ENCODE data around the gene SFTA2. TPM values are rescaled to one million over a fixed set of nuclear protein-coding genes. Genes with fewer than 3 reads are reported as not detected.

The SFTA2 gene
- total and polyA plus RNA-seq, 2 donors (not counting 1 experiment from before 2014, with no cell fraction given) = not detected

DNA sequence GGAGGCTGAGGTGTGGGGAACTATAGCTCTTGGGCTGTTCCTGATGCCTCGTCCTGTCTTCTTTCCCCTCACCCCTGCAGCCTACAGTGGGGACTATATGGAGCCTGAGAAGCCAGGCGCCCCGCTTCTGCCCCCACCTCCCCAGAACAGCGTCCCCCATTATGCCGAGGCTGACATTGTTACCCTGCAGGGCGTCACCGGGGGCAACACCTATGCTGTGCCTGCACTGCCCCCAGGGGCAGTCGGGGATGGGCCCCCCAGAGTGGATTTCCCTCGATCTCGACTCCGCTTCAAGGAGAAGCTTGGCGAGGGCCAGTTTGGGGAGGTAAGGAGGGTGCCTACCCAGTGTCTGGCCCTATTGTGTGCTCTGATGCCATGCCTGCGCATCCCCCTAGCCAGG, 35.4 kb downstream of the SFTA2 start:
- no peak overlapping the region for H3K27ac ChIP-seq (ENCODE audit: low read length in 2 of 2)
- peaks cover 7% of the 10 kb centered on the region for H3K79me2 ChIP-seq (ENCODE audit: control insufficient read depth, insufficient read depth, low read length)
- Mint-ChIP-seq H3K9me3 (ENCODE audit: insufficient read depth) (no peaks in the 10 kb centered on the region), H3K4me1 (peaks cover 2% of the 10 kb centered on the region), H3K27me3 (no peaks in the 10 kb centered on the region), H3K4me3 (no peak overlapping the region), H3K27ac (no peak overlapping the region)
- H3K9ac ChIP-seq (ENCODE audit: low read length) = no peak overlapping the region
- ATAC-seq (ENCODE audit: low read depth) (no peak), DNase-seq (no peak)
- H3K36me3 ChIP-seq (replicated peaks in 1 of 2; ENCODE audit: control extremely low read depth in 1 of 2, control insufficient read depth in 1 of 2, extremely low read depth in 1 of 2, insufficient read depth in 2 of 2, low read length in 1 of 2) = peaks cover 0 to 62% of the 10 kb centered on the region in 2 experiments
- peaks cover 24% of the 10 kb centered on the region for H4K20me1 ChIP-seq (ENCODE audit: control insufficient read depth, insufficient read depth, low read length, poor library complexity, severe bottlenecking)
- H3K9me3 ChIP-seq (ENCODE audit: control extremely low read depth in 1 of 3, control insufficient read depth in 2 of 3, insufficient read depth in 1 of 3, low read length in 2 of 3) = no peaks in the 10 kb centered on the region
- no peak for TF ChIP-seq EZH2 (IDR thresholded peaks at IDR 0.05; ENCODE audit: borderline replicate concordance, insufficient read depth, low read depth, low read length, poor library complexity, severe bottlenecking)
- TF ChIP-seq, protein P1, sequence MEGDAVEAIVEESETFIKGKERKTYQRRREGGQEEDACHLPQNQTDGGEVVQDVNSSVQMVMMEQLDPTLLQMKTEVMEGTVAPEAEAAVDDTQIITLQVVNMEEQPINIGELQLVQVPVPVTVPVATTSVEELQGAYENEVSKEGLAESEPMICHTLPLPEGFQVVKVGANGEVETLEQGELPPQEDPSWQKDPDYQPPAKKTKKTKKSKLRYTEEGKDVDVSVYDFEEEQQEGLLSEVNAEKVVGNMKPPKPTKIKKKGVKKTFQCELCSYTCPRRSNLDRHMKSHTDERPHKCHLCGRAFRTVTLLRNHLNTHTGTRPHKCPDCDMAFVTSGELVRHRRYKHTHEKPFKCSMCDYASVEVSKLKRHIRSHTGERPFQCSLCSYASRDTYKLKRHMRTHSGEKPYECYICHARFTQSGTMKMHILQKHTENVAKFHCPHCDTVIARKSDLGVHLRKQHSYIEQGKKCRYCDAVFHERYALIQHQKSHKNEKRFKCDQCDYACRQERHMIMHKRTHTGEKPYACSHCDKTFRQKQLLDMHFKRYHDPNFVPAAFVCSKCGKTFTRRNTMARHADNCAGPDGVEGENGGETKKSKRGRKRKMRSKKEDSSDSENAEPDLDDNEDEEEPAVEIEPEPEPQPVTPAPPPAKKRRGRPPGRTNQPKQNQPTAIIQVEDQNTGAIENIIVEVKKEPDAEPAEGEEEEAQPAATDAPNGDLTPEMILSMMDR (IDR thresholded peaks at IDR 0.05) = no peak
- H2AFZ ChIP-seq (ENCODE audit: insufficient read depth, low read depth, low read length, poor library complexity, severe bottlenecking) = no peak overlapping the region
- CTCF ChIA-PET = interaction anchor here (0.8 kb wide), 1 partner anchor 186 kb away, joined by 4 read pairs; no protein-coding TSS in a partner anchor
- H3K4me3 ChIP-seq (ENCODE audit: control extremely low read depth in 1 of 5, extremely low read depth in 1 of 5, insufficient read depth in 1 of 5, low read depth in 2 of 5, low read length in 4 of 5) = no peak overlapping the region
- H3K4me2 ChIP-seq (replicated peaks; ENCODE audit: low read depth, low read length, poor library complexity, severe bottlenecking) = no peak overlapping the region
- H3K27me3 ChIP-seq (replicated peaks in 1 of 4; ENCODE audit: control extremely low read depth in 1 of 4, control insufficient read depth in 3 of 4, insufficient read depth in 4 of 4, low read length in 3 of 4) = no peaks in the 10 kb centered on the region
- intact Hi-C loops (cut with micrococcal nuclease) = no loop called here
- WGBS (ENCODE audit: insufficient coverage) = 100% methylated on average over 7 of the region's 13 CpGs
- POLR2A ChIA-PET = no interaction called here
- no peaks in the 10 kb centered on the region for H3K4me1 ChIP-seq (ENCODE audit: control insufficient read depth in 2 of 2, insufficient read depth in 2 of 2, low read length in 2 of 2)

DNA sequence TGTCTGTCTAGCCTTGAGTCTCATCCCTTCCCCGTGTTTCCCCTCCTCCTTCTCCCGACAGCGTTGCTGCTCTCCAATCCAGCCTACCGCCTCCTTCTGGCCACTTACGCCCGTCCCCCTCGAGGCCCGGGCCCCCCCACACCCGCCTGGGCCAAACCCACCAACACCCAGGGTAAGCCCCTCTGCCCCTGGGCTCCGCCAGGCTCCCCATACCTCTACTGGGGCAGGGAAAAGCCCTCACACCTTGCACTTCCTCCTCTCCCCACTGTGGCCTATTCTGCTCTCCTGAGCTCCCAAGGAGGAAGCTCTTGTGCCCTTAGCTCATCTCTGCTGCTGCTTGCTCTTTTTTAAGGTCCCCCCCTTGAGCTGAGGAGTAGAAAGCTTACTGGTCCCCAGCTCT, 36.6 kb downstream of the SFTA2 start:
- H3K27ac Mint-ChIP-seq = no peak overlapping the region
- no peak overlapping the region for H3K9ac ChIP-seq (ENCODE audit: low read length)
- H3K9me3 Mint-ChIP-seq (ENCODE audit: insufficient read depth) = no peaks in the 10 kb centered on the region
- H3K4me3 Mint-ChIP-seq = no peak overlapping the region
- H3K27ac ChIP-seq (ENCODE audit: low read length in 2 of 2) = no peak overlapping the region
- peaks cover 36% of the 10 kb centered on the region for H4K20me1 ChIP-seq (ENCODE audit: control insufficient read depth, insufficient read depth, low read length, poor library complexity, severe bottlenecking)
- no peak overlapping the region for H3K4me2 ChIP-seq (replicated peaks; ENCODE audit: low read depth, low read length, poor library complexity, severe bottlenecking)
- DNase-seq = no peak
- TF ChIP-seq, protein P1 (IDR thresholded peaks at IDR 0.05) = no peak
- no peak for TF ChIP-seq EZH2 (IDR thresholded peaks at IDR 0.05; ENCODE audit: borderline replicate concordance, insufficient read depth, low read depth, low read length, poor library complexity, severe bottlenecking)
- H3K27me3 ChIP-seq (replicated peaks in 1 of 4; ENCODE audit: control extremely low read depth in 1 of 4, control insufficient read depth in 3 of 4, insufficient read depth in 4 of 4, low read length in 3 of 4) = no peaks in the 10 kb centered on the region
- H3K4me1 ChIP-seq (ENCODE audit: control insufficient read depth in 2 of 2, insufficient read depth in 2 of 2, low read length in 2 of 2) = no peaks in the 10 kb centered on the region
- H2AFZ ChIP-seq (ENCODE audit: insufficient read depth, low read depth, low read length, poor library complexity, severe bottlenecking) = no peak overlapping the region
- ChIA-PET POLR2A (no interaction called here), CTCF (interaction anchor here (0.7 kb wide), 1 partner anchor 19 kb away, joined by 3 read pairs; the partner anchor contains the start of gene VARS2)
- H3K36me3 ChIP-seq (replicated peaks in 1 of 2; ENCODE audit: control extremely low read depth in 1 of 2, control insufficient read depth in 1 of 2, extremely low read depth in 1 of 2, insufficient read depth in 2 of 2, low read length in 1 of 2) = peaks cover 0 to 70% of the 10 kb centered on the region in 2 experiments
- no peaks in the 10 kb centered on the region for H3K4me1 Mint-ChIP-seq
- no peak overlapping the region for H3K4me3 ChIP-seq (ENCODE audit: control extremely low read depth in 1 of 5, extremely low read depth in 1 of 5, insufficient read depth in 1 of 5, low read depth in 2 of 5, low read length in 4 of 5)
- H3K9me3 ChIP-seq (ENCODE audit: control extremely low read depth in 1 of 3, control insufficient read depth in 2 of 3, insufficient read depth in 1 of 3, low read length in 2 of 3) = no peaks in the 10 kb centered on the region
- H3K27me3 Mint-ChIP-seq = no peaks in the 10 kb centered on the region
- WGBS (ENCODE audit: insufficient coverage) = 79% methylated on average over 10 of the region's 10 CpGs
- H3K79me2 ChIP-seq (ENCODE audit: control insufficient read depth, insufficient read depth, low read length) = peaks cover 19% of the 10 kb centered on the region
- no peak for ATAC-seq (ENCODE audit: low read depth)
- intact Hi-C loops (cut with micrococcal nuclease) = no loop called here

Measured in B cell (primary cell).